Stimulated activated CD8-positive, alpha-beta memory T cell treated with anti-CD3 and anti-CD28 coated beads, Interleukin-12 subunit alpha, Interleukin-12 subunit beta, amount 100 ng/mL, for 24 hours (primary cell): ENCODE results near the gene ZIC5.

Source experiments
- DNase-seq: peaks from one replicate; pipeline ENCODE4 v3.0.0-alpha.2; 2020; ENCODE audit errors: extremely low read depth

Gene ZIC5

GRCh38 chr13:99975626-99976025, 4.1 kb upstream of the ZIC5 start:
- DNase-seq, result no peak

GRCh38 chr13:99974939-99975561, 3.5 kb upstream of the ZIC5 start:
- DNase-seq, result no peak

- no peak for DNase-seq
Observed at GRCh38 chr13:99974296-99974938, 2.9 kb upstream of the ZIC5 start.

DNA sequence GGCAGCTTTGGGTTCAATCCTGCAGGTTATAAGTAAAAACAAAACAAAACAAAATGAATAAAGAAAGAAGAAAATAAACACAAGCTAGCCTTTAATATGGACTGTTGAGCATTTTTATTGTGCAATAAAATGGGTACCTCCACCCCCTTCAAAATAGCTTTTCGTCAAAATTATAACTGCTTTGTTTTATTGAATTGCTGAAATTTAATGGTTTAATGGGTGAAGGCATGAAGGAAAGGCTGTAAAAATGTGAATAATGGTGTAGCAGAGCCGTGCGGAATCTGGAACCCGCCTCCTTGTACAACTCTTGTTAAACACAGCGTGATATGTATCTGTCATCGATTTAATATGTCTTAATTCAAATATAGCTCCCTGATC, 2.2 kb upstream of the ZIC5 start:
- DNase-seq, result no peak

GRCh38 chr13:99973163-99973807, 1.7 kb upstream of the ZIC5 start:
- no peak for DNase-seq

DNA sequence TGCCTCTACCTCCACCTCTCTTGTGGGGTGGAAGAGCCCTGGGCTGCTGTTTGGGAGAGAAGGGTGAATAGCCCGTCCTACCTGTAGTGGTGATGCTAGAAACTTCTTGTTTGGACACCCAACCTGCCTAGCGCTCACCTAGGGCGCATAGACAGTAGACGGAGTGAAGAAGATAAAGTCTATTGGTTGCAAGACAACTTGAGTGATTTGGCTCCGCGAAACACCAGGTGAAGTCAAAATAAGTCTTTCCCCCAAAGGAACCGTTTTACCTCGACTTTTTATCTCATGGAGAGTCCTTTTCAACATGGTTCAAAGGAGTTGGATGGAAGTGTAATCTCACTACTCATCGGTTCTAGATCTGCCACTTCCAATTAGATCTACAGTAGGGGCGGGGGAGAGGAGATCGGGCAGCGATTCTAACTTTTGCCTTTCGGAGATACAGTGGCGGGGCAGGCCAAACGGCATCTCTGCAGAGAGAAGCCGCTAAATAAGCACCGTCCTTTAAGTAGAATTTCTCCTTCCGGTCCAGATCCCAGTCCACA, 694 bp upstream of the ZIC5 start:
- no peak for DNase-seq

DNA sequence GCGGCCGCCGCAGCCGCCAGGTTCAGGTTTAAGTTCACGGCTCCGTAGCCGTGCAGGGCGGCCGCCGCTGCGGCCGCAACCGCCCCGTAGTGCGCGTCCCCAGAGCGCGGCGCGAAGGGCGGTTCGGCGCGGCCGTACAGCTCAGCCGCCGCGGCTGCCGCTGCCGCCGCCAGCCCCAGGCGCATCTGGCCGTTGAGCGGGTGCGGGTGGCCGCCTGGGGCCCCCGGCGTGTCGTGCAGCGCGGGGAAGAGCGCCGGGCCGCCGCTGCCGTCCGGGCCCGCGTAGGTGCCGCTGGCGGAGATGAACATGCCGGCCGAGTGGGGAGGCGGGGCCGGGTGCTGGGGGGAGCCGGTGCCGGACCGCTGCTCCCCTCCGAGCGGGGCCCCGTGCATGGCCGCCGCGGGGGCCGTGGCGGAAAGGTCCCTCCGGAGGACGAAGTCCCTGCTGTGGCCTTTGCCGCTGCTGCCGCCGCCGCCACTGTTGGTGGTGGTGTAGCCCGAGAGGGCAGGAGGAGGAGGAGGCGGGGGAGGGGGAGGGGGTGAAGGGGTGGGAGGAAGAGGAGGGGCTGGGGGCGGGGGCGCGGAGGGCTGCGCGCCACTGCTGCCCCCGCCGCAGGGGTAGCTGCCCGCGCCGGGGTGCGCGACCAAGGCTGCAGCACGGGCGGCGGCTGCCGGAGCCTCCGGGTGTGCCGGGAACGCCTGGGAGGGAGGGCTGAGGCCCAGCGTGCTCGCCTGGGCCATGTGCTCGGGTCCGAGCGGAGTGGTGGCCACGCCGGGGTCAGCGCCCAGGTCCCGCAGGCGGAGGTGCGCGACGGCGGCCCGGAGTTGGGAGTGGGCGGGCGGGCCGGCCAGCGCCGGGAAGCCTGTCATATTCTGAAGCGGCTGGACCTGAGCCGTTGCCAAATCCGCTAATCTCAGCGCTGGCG, 654 bp downstream of the ZIC5 start:
- no peak for DNase-seq

- no peak for DNase-seq
Observed at GRCh38 chr13:99969919-99970650, 1.5 kb downstream of the ZIC5 start.

DNA sequence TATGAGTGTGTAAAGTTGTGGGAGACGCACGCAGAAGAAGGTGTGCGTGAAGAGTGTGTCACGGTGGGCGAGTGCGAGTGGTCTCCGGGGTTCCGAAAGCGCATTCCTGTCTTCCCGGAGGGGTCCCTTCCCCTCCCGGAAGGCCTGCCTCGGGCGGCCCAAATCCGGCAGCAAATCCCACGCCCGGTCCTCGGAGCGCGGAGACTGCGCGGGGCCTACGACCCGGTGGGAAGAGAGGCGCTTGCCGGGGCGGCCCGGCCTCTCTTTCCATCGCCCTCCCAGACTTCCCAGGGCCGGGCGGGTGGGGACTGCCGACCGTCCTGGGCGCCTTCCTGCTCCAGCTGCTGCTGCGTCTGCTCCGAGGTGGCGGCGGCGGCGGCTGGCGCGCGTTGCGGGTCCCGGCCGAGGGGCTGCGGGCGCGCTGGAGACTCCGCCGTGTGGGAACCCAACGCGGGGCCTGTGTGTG, 2.1 kb downstream of the ZIC5 start:
- DNase-seq, result no peak

DNA sequence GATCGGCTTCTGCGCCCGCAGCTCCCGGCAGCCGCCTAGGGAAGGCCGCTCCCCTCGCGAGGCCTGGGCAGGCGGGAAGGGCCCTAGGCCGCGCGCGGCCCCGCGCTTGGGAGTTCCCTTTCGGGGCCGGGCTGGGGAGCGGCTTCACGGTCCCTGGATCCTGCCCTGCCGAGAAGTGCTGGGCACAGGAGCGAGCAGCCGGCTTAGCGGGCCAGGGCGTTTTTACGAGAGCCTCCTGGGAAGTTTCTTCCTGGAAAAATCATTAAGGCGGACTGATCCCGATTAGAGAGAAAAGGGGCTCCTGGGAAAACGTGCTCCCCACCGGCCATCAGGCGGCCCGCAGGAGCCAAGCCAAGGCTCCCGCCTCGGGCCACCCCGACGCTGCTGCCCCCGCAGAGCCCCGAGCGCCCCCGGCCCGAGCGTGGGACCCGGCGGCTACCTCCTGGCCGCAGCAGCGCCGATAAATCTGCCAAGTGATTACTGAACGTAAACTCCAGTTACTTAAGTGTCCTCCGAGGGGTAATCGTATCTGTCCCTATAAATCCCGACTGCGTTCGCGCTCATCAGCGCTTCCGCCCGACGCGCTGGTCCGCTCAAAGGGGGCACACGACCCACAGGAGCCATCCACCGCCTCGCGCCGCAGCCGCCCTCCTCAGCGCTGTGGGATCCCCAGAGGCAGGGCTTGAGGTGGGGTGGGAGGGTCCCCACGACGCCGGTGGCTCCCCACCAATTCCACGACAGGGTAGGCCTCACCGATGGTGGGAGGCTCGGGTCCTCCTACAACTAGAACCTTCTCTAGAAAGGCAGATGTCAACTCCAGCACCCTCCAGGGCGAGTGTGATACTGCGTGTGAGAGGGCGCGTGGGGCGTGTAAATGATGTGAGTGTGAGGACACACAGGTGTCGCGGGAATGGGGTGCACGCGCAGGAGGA, 2.8 kb downstream of the ZIC5 start:
- no peak for DNase-seq

GRCh38 chr13:99967869-99968520, 3.6 kb downstream of the ZIC5 start:
- DNase-seq, result no peak

DNA sequence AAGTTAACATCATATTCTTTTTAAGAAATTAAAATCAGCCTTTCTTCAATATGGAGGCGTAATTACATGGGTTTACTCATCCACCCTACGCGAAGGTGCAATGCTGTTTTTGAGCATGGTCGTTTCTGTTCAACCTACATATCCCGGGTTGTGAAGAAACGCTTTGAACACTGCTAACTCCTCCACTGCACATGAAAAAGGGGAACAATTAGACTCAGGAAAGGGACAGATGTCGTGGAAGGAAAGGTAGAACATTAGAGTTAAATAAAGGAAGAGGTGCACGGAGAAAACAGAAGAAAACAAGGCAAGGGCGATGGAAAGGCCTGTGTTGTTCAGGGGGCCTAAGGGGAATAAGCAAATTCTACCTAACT, 4.1 kb downstream of the ZIC5 start:
- DNase-seq, result no peak

GRCh38 chr13:99966064-99966805, 5.3 kb downstream of the ZIC5 start:
- no peak for DNase-seq

DNA sequence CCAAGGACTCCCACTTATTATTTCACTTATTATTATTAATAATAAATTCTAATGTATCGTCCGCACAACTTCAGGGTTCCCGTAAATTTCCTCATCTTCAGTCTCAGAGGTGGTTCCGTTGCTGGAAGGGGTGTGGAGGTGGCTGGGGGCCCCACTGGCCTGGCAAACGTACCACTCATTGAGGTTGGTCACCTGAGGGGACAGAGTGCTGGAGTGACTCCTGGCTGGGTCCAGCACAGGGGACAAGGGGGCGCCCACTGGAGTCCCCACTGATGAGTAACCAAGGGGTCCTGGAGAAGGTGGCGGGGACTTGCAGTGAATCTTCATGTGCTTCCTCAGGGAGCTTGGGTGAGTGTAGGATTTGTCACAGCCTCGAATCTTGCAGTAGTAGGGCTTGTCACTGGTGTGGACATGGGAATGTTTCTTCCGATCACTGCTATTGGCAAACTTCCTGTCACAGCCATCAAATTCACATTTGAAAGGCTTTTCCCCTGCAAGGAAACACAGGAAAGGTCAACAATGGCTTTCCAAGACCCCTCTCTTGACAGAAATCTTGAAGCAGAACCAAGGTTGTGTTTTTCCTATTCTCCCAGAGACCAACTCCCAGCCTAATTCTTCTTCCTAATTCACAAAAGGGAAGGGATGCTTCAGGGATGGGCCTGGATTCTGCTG, 6.1 kb downstream of the ZIC5 start:
- DNase-seq, result no peak

DNA sequence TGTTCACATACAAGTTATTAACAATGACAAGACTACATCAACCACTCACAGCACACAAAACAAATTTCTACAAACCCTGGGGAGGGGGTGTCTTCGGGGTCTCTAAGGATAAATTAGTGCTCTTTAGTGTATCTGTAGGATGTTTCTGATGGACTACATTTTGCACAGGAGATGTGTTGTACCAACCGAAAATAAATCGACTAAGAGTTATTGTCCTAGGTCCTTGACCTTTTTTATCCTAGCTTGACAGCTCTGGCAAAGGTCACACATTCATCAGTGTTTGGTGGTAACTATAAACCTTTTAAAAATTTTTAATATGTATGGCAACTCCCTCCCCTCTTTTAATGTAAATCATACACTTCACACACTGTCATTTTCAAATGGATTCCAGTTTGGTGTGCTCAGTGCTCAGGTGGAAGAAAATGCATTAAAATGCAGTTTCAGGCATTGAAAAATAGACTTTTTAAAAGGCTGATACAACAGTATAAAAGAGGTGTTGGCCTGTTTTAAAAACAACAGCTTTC, 7.7 kb downstream of the ZIC5 start:
- no peak for DNase-seq

DNA sequence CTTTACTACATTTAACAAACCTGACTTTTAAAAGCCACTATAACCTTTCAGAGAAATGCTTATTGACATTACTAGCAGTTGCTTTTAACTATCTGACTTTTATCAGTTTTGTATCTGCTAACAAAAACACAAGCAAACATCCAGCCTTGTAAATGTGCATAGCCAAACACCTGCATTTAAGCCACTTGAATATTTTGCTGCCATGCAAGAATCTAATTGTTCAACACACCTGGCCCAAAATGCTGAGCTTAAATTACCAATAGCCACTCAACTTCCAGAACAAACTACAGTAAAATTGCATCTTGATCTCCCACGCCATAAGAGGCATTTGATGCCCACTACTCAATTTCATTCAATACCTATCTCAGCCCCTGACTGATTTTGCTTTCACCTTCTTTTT, 9.3 kb downstream of the ZIC5 start:
- no peak for DNase-seq

DNA sequence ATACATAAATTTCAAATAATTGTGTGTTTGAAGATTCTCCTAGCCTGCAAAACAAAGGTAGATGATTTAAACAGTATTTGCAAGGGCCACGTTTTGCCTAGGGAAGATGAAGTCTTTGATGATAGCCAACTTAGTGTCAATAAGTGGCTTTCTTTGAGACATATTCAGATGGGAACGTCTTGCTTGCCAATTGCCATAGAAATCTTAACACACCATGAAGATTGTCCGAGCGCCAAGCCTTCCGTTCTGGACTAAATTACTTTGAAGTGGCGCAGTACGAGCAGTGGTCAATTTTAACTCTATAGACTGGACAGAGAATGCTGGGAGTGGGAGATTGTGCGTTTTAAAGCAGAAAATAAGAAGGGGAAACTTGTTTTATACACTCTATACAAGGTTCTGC, 9.9 kb downstream of the ZIC5 start:
- DNase-seq, result no peak

DNA sequence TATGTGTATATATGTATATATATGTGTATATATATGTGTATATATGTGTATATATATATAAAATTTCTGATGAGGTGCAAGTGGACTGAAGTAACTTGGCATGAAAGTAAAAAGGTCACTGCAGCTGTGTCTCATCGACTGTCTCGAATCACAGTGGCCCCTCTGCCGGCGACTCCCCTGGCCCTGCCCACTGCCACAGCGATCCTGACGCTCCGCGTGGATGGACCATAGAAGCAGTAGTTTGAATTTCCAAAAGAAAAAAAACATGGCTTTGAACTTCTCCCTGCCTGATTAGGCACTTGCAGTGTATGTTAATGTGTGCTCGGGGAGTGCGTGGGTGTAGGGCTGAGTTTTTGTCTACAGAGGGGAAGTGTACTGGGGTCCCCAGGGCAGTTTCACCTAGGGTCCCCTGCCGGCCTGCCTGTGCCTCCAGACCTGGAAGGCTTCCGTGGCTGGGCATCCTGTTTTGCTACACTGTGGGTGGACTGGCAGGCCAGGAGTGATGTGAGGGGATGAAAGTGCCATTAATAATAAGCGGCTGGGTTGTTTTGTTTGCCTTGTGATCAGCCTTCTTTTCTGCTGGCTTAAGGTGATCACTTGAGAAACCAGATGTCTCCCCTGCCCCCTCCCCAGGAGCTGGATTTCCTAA, 10.8 kb downstream of the ZIC5 start:
- no peak for DNase-seq
